Osteocyte (in vitro differentiated cells): ENCODE measurements around the gene MYO7B. TPM values are rescaled to one million over a fixed set of nuclear protein-coding genes. Genes with fewer than 3 reads are reported as not detected.
A peak's percentile ranks its signal among the peaks of the same experiment; 100 is the strongest.
"Not testable (repeated sequence)": the region's sequence is repeated elsewhere in the genome, so short reads cannot be mapped to it uniquely, and the experiment has no call there.

ENCODE experiments used
- DNase-seq: peaks from one replicate; pipeline ENCODE4 v3.0.0; 2021; ENCODE audit warnings: mixed read lengths; ENCODE audit not compliant: unreplicated experiment; ENCODE audit errors: extremely low spot score
- H3K27ac Mint-ChIP-seq: one replicate; pipeline ENCODE4 v1.8.0; 2021; ENCODE audit warnings: mild to moderate bottlenecking, mixed read lengths; ENCODE audit not compliant: unreplicated experiment
- H3K27me3 Mint-ChIP-seq: one replicate; pipeline ENCODE4 v1.8.0; 2021; ENCODE audit warnings: mixed read lengths; ENCODE audit not compliant: unreplicated experiment
- H3K36me3 Mint-ChIP-seq: one replicate; pipeline ENCODE4 v1.8.0; 2021; ENCODE audit warnings: mixed read lengths; ENCODE audit not compliant: unreplicated experiment
- H3K4me1 Mint-ChIP-seq: one replicate; pipeline ENCODE4 v1.8.0; 2021; ENCODE audit warnings: mixed read lengths; ENCODE audit not compliant: unreplicated experiment
- H3K4me3 Mint-ChIP-seq: one replicate; pipeline ENCODE4 v1.8.0; 2021; ENCODE audit warnings: mild to moderate bottlenecking, moderate library complexity, mixed read lengths; ENCODE audit not compliant: unreplicated experiment
- H3K9me3 Mint-ChIP-seq: one replicate; pipeline ENCODE4 v1.8.0; 2021; ENCODE audit warnings: mixed read lengths; ENCODE audit not compliant: unreplicated experiment
- total RNA-seq: library from RNA; stranded (reverse); gene quantifications from 2 replicates; pipeline ENCODE4 v1.2.1, GENCODE V29; 2021
- TF ChIP-seq, protein P1 (sequence below): fragments of 200-600 bp; sonication (generic); IDR thresholded peaks from 2 replicates; pipeline ENCODE4 v1.5.0; 2021; ENCODE audit warnings: antibody characterized with exemption, mild to moderate bottlenecking, moderate library complexity

MYO7B gene
- total RNA-seq, 1 donor from 2014 or later: not detected

DNA sequence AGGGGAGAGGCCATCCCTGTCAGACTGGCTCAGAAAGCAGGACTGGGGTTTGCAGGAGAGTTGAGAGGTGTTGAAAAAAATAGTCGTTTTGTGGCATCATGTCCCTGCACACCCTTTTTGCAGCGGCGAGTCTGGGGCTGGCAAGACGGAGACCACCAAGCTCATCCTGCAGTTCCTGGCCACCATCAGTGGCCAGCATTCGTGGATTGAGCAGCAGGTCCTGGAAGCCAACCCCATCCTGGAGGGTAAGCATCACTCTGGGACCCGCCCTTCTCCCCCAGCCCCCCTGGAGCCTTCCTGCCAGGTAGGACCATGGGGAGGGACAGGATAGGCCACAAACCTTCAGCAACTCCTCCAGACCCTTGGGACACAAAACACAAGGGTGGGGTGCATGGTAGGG lies 34.2 kb downstream of the MYO7B start:
- Mint-ChIP-seq H3K4me1 (peaks cover 8% of the 10 kb centered on the region), H3K27ac (no peak overlapping the region), H3K9me3 (no peaks in the 10 kb centered on the region), H3K36me3 (no peaks in the 10 kb centered on the region), H3K4me3 (no peak overlapping the region), H3K27me3 (no peaks in the 10 kb centered on the region)
- peak; percentile 73 for DNase-seq
- TF ChIP-seq, protein P1, sequence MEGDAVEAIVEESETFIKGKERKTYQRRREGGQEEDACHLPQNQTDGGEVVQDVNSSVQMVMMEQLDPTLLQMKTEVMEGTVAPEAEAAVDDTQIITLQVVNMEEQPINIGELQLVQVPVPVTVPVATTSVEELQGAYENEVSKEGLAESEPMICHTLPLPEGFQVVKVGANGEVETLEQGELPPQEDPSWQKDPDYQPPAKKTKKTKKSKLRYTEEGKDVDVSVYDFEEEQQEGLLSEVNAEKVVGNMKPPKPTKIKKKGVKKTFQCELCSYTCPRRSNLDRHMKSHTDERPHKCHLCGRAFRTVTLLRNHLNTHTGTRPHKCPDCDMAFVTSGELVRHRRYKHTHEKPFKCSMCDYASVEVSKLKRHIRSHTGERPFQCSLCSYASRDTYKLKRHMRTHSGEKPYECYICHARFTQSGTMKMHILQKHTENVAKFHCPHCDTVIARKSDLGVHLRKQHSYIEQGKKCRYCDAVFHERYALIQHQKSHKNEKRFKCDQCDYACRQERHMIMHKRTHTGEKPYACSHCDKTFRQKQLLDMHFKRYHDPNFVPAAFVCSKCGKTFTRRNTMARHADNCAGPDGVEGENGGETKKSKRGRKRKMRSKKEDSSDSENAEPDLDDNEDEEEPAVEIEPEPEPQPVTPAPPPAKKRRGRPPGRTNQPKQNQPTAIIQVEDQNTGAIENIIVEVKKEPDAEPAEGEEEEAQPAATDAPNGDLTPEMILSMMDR: no peak

GRCh38 chr2:127570282-127571250 lies 35.1 kb downstream of the MYO7B start:
- Mint-ChIP-seq H3K4me1 (peaks cover 13% of the 10 kb centered on the region), H3K36me3 (no peaks in the 10 kb centered on the region), H3K4me3 (no peak overlapping the region), H3K9me3 (no peaks in the 10 kb centered on the region), H3K27ac (no peak overlapping the region), H3K27me3 (no peaks in the 10 kb centered on the region)
- peak; percentile 59 for DNase-seq
- TF ChIP-seq, protein P1: no peak

GRCh38 chr2:127572352-127572751 lies 36.9 kb downstream of the MYO7B start:
- peaks cover 30% of the 10 kb centered on the region for H3K4me1 Mint-ChIP-seq
- H3K27me3 Mint-ChIP-seq, H3K9me3 Mint-ChIP-seq, H3K4me3 Mint-ChIP-seq, DNase-seq, H3K36me3 Mint-ChIP-seq, H3K27ac Mint-ChIP-seq: not testable (repeated sequence)

GRCh38 chr2:127572841-127573240 lies 37.4 kb downstream of the MYO7B start:
- TF ChIP-seq, protein P1: no peak
- H3K4me1 Mint-ChIP-seq: peaks cover 31% of the 10 kb centered on the region
- H3K27ac Mint-ChIP-seq: no peak overlapping the region
- H3K9me3 Mint-ChIP-seq: no peaks in the 10 kb centered on the region
- DNase-seq: peak; percentile 30
- no peaks in the 10 kb centered on the region for H3K27me3 Mint-ChIP-seq
- no peak overlapping the region for H3K4me3 Mint-ChIP-seq
- H3K36me3 Mint-ChIP-seq: no peaks in the 10 kb centered on the region

DNA sequence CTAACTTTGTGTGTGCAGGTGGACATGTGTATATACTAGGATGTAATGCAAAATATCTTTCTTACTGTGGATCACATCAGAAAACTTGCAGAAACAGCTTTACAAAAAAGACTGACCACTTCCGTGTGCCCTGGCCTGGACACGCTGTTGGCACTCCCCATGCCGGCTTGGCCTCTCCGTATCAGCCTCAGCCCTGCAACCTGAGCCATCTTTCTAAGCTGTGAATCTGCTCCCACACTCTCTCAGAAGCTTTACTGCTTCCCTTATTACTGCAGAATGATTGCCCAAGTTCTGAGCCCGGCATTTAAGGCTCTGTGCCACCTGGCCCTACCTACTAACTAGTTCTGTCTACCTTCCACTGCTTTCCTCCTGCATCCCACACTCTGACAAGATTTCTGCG lies 37.8 kb downstream of the MYO7B start:
- H3K36me3 Mint-ChIP-seq: no peaks in the 10 kb centered on the region
- H3K27ac Mint-ChIP-seq: no peak overlapping the region
- H3K4me1 Mint-ChIP-seq: peaks cover 31% of the 10 kb centered on the region
- no peak overlapping the region for H3K4me3 Mint-ChIP-seq
- TF ChIP-seq, protein P1: no peak
- H3K9me3 Mint-ChIP-seq: no peaks in the 10 kb centered on the region
- peak; percentile 44 for DNase-seq
- no peaks in the 10 kb centered on the region for H3K27me3 Mint-ChIP-seq
